GM12878 (cell line): Measurements from ENCODE around the gene PRKG1. TPM values are rescaled to one million over a fixed set of nuclear protein-coding genes. Genes with fewer than 3 reads are reported as not detected.

Source experiments
- ATAC-seq: fragments of 200-7000 bp; cut with Tn5 transposase; 3 replicates; pipeline ENCODE4 v1.9.1; 2020; ENCODE audit warnings: mild to moderate bottlenecking, moderate library complexity
- BruUV-seq: library from RNA; stranded (reverse); fragments of 400-500 nt; replicated peaks from 2 replicates; lab custom pipeline; 2021; lab: Mats Ljungman, UMichigan
- CTCF ChIA-PET: fragments of 300-600 bp; sonication (Branson Sonifier 250); formaldehyde crosslinking; extraction: SDS; loops from one replicate; lab custom pipeline; 2021; ENCODE audit warnings: inconsistent platforms; lab: Yijun Ruan, JAX
- POLR2A ChIA-PET: fragments of 350-600 bp; formaldehyde crosslinking; extraction: SDS; loops from one replicate; lab custom pipeline; 2021; ENCODE audit warnings: inconsistent platforms; lab: Charles Lee
- RAD21 ChIA-PET: fragments of 300-600 bp; sonication (Branson Sonifier 250); formaldehyde crosslinking; loops from one replicate; lab custom pipeline; 2023; ENCODE audit warnings: antibody characterized with exemption; ENCODE audit not compliant: unreplicated experiment; lab: Charles Lee
- SMC1A ChIA-PET: fragments of 300-600 bp; sonication (Branson Sonifier 250); formaldehyde crosslinking; loops from one replicate; lab custom pipeline; 2023; ENCODE audit not compliant: unreplicated experiment, uncharacterized antibody; lab: Charles Lee
- DNase-seq: peaks from one replicate; pipeline ENCODE4 v3.0.0-alpha.2; 2011; ENCODE audit warnings: low read depth, low spot score
- FAIRE-seq: peaks from 3 replicates; lab custom pipeline; 2011; peaks lifted over from hg19 to GRCh38; lab: Jason Lieb, UNC
- H2AFZ ChIP-seq: 2 replicates; pipeline ENCODE4 v1.6.0; 2011; ENCODE audit warnings: low read depth, low read length, control low read depth; ENCODE audit not compliant: control insufficient read depth
- H3K27ac ChIP-seq: 2 replicates; pipeline ENCODE4 v1.5.1; 2011; ENCODE audit warnings: control low read depth; ENCODE audit not compliant: control insufficient read depth, insufficient read depth
- H3K27me3 ChIP-seq, 2 experiments: replicated peaks in 1 of 2; 2 replicates each; pipeline versions ENCODE4 v1.6.0 to v1.6.1; 2011; ENCODE audit warnings: low read length in 1 of 2; ENCODE audit not compliant: control insufficient read depth in 2 of 2, insufficient read depth in 2 of 2
- H3K36me3 ChIP-seq, 2 experiments: 2 replicates each; pipeline ENCODE4 v1.5.1; 2011; ENCODE audit warnings: low read length in 1 of 2; ENCODE audit not compliant: control insufficient read depth in 2 of 2, insufficient read depth in 2 of 2
- H3K4me1 ChIP-seq: 2 replicates; pipeline ENCODE4 v1.6.1; 2011; ENCODE audit warnings: mild to moderate bottlenecking, low read length, moderate library complexity, mixed read lengths; ENCODE audit not compliant: control insufficient read depth, insufficient read depth
- H3K4me2 ChIP-seq: 2 replicates; pipeline ENCODE4 v1.6.0; 2011; ENCODE audit warnings: control low read depth; ENCODE audit not compliant: control insufficient read depth, insufficient read depth
- H3K4me3 ChIP-seq: fragments of 200-600 bp; sonication (generic); 2 replicates; pipeline ENCODE4 v1.5.1; 2016
- H3K79me2 ChIP-seq: 2 replicates; pipeline ENCODE4 v1.6.0; 2011; ENCODE audit warnings: low read length; ENCODE audit not compliant: control insufficient read depth, insufficient read depth
- H3K9ac ChIP-seq: 2 replicates; pipeline ENCODE4 v1.8.0; 2011; ENCODE audit warnings: low read length, control low read depth, mixed read lengths; ENCODE audit not compliant: control insufficient read depth, insufficient read depth
- H3K9me3 ChIP-seq: replicated peaks from 3 replicates; pipeline ENCODE4 v1.5.1; 2011; ENCODE audit warnings: mild to moderate bottlenecking, low read length; ENCODE audit not compliant: control insufficient read depth, insufficient read depth
- H4K20me1 ChIP-seq: 2 replicates; pipeline ENCODE4 v1.6.0; 2011; ENCODE audit not compliant: control insufficient read depth, insufficient read depth
- DPF2 ChIP-seq: fragments of 450-650 bp; IDR thresholded peaks from 2 replicates; pipeline ENCODE4 v1.6.1; 2017; ENCODE audit warnings: mild to moderate bottlenecking
- EED ChIP-seq: sonication (generic); IDR thresholded peaks from 2 replicates; pipeline ENCODE4 v1.6.1; 2016; ENCODE audit warnings: antibody characterized with exemption, low read depth
- FOS ChIP-seq: IDR thresholded peaks from 3 replicates; pipeline ENCODE4 v1.6.1; 2011; ENCODE audit warnings: borderline replicate concordance; ENCODE audit not compliant: insufficient read length; ENCODE audit errors: extremely low read depth
- FOXM1 ChIP-seq: IDR thresholded peaks from 2 replicates; pipeline ENCODE4 v1.6.1; 2012; ENCODE audit warnings: low read depth, mild to moderate bottlenecking, inconsistent platforms, low read length, moderate library complexity
- IKZF1 ChIP-seq: fragments of 450-650 bp; conservative IDR thresholded peaks from 2 replicates; pipeline ENCODE4 v1.6.1; 2017; ENCODE audit warnings: antibody characterized with exemption, mild to moderate bottlenecking
- NBN ChIP-seq: fragments of 450-650 bp; IDR thresholded peaks from 2 replicates; pipeline ENCODE4 v1.6.1; 2016
- NFYA ChIP-seq: IDR thresholded peaks from 2 replicates; pipeline ENCODE4 v1.6.1; 2011; ENCODE audit warnings: low read depth, mild to moderate bottlenecking, low read length, improper control_type of control experiment, borderline replicate concordance
- POLR2A ChIP-seq: IDR thresholded peaks from 2 replicates; pipeline ENCODE4 v1.6.1; 2011; ENCODE audit warnings: low read depth, mild to moderate bottlenecking, low read length
- RAD21 ChIP-seq: IDR thresholded peaks from 2 replicates; pipeline ENCODE4 v1.6.1; 2011; ENCODE audit warnings: mild to moderate bottlenecking, low read depth, low read length, moderate library complexity; ENCODE audit not compliant: insufficient read depth
- RB1 ChIP-seq: fragments of 450-650 bp; formaldehyde crosslinking; IDR thresholded peaks from 2 replicates; pipeline ENCODE4 v1.6.1; 2017; ENCODE audit warnings: mild to moderate bottlenecking, borderline replicate concordance
- SMAD5 ChIP-seq: IDR thresholded peaks from 2 replicates; pipeline ENCODE4 v1.6.1; 2016; ENCODE audit warnings: antibody characterized with exemption, low read depth
- SMC3 ChIP-seq: IDR thresholded peaks from 2 replicates; pipeline ENCODE4 v1.6.1; 2011; ENCODE audit warnings: low read length, improper control_type of control experiment, borderline replicate concordance
- ZNF217 ChIP-seq: fragments of 450-650 bp; IDR thresholded peaks from 2 replicates; pipeline ENCODE4 v1.6.1; 2017; ENCODE audit warnings: antibody characterized with exemption, mild to moderate bottlenecking
- ZZZ3 ChIP-seq: IDR thresholded peaks from 2 replicates; pipeline ENCODE4 v1.6.1; 2011; ENCODE audit warnings: low read depth; ENCODE audit not compliant: control insufficient read depth, insufficient read length
- WGBS: methylation state at CpG from one replicate; pipeline ENCODE4 v1.1.6; 2016; ENCODE audit warnings: low lambda C conversion rate; ENCODE audit not compliant: insufficient replicate concordance, insufficient coverage; ENCODE audit errors: missing lambda C conversion rate; 5-methylcytosine and 5-hydroxymethylcytosine counted together
- in situ Hi-C: fragments of 300-500 bp; cut with MboI; formaldehyde crosslinking; loops from 9 replicates; pipeline ENCODE4 v1.14.3; 2018; ENCODE audit warnings: mixed read lengths
- intact Hi-C: fragments of 100-400 bp; cut with micrococcal nuclease; formaldehyde crosslinking; loops from one replicate; pipeline ENCODE4 v1.14.2; 2022; ENCODE audit not compliant: unreplicated experiment
- polyA plus RNA-seq, 11 experiments: library from polyadenylated mRNA; depleted of rRNA in 4 of 11; unstranded in 6 of 11; stranded (reverse) in 5 of 11; fragments of >200 nt; fragmentation: Nextera tagmentation in 4 of 11; fragmentation: Illumina TruSeq in 1 of 11; extraction: Ambion mirVana in 4 of 11; extraction: Trizol in 1 of 11; gene quantifications; 1 replicate in 1 of 11; 2 replicates in 10 of 11; pipeline versions ENCODE4 v1.2.1 to v1.2.3, GENCODE V29; 2011 to 2016; ENCODE audit warnings: inconsistent platforms in 2 of 11, missing spikeins in 2 of 11, low read depth in 1 of 11
- total RNA-seq, 4 experiments: library from RNA; depleted of rRNA in 3 of 4; stranded (reverse); fragments of >200 nt in 3 of 4; fragmentation: Illumina TruSeq in 1 of 4; extraction: Trizol in 1 of 4; gene quantifications; 2 replicates each; pipeline versions ENCODE4 v1.2.1 to v1.2.3, GENCODE V29; 2013 to 2021
- TF ChIP-seq, protein P1 (sequence below): fragments of 450-650 bp; IDR thresholded peaks from 2 replicates; pipeline ENCODE4 v1.6.1; 2016; ENCODE audit warnings: mild to moderate bottlenecking, moderate library complexity, borderline replicate concordance
- TF ChIP-seq, protein P2 (sequence below): fragments of 450-650 bp; formaldehyde crosslinking; IDR thresholded peaks from 2 replicates; pipeline ENCODE4 v1.5.0; 2022; ENCODE audit warnings: mild to moderate bottlenecking, missing genetic modification characterization
- TF ChIP-seq, protein P3 (sequence below): fragments of 450-650 bp; IDR thresholded peaks from 2 replicates; pipeline ENCODE4 v1.6.1; 2016; ENCODE audit warnings: mild to moderate bottlenecking

PRKG1 gene
- total and polyA plus RNA-seq, 10 of the 15 experiments (the other 5 are each of a cell fraction or from before 2014, with no cell fraction given) = 0.04 to 0.05 TPM; not detected in 8

DNA sequence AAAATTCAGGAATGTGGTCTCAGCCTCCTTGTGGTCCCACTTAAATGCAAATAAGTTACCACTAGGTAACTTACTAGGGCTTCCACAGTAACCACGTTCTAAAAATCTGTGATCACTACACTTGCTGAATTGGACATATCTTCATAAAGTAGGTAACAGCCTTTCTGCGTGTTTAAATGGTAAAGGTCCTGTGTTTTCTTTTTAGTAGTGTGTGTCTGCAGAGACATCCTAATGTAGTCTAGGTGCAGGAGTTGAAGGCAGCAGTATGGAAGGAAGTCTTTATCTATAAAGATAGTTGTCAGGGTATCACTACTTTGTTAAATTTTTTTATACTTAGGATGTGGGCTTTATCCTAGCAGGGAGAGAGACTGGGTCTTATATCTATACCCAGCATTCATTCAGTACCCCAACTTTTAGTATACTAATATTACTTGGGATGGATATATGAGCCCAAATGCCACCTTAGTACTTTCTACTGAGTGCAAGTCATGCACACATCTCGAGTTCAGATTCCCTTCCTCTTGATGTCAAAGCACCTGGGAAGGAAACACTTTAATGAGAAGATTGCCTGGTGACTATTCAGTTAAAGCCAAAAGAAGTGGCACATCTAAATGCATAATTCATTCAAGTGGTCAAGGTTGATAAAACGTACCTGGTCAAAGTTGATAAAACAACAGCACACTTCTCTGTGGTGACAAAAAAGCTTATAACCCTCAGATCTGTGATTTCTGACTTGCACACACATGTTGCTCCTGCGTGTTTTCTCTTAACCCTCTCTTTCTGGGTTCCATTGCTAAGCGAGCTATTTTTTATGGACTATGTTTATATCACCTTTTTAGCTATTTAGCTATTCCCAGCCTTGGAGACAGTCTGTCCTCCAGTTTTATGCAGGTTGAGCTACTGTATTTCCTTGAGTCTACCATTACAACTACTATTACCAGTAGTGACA lies 958.7 kb downstream of the PRKG1 start:
- in situ Hi-C loops = no loop called here
- Histone ChIP-seq H3K27me3 (no peaks in the 10 kb centered on the region), H3K9me3 (no peaks in the 10 kb centered on the region), H3K4me3 (no peak overlapping the region), H2AFZ (no peak overlapping the region), H4K20me1 (no peaks in the 10 kb centered on the region), H3K4me2 (no peak overlapping the region), H3K4me1 (no peaks in the 10 kb centered on the region), H3K27ac (no peak overlapping the region), H3K79me2 (no peaks in the 10 kb centered on the region), H3K9ac (no peak overlapping the region), H3K36me3 (no peaks in the 10 kb centered on the region)
- ChIA-PET RAD21 (no interaction called here), SMC1A (no interaction called here), CTCF (no interaction called here), POLR2A (no interaction called here)
- intact Hi-C loops = no loop called here
- 2% methylated on average over 6 of the region's 6 CpGs for WGBS
- no TSS peak for BruUV-seq
- DNase-seq (no peak), FAIRE-seq (no peak), ATAC-seq (no peak)
- no peak for TF ChIP-seq SMC3
- TF ChIP-seq SMAD5 = no peak
- TF ChIP-seq IKZF1 = no peak
- TF ChIP-seq ZZZ3 = no peak
- TF ChIP-seq, protein P1, sequence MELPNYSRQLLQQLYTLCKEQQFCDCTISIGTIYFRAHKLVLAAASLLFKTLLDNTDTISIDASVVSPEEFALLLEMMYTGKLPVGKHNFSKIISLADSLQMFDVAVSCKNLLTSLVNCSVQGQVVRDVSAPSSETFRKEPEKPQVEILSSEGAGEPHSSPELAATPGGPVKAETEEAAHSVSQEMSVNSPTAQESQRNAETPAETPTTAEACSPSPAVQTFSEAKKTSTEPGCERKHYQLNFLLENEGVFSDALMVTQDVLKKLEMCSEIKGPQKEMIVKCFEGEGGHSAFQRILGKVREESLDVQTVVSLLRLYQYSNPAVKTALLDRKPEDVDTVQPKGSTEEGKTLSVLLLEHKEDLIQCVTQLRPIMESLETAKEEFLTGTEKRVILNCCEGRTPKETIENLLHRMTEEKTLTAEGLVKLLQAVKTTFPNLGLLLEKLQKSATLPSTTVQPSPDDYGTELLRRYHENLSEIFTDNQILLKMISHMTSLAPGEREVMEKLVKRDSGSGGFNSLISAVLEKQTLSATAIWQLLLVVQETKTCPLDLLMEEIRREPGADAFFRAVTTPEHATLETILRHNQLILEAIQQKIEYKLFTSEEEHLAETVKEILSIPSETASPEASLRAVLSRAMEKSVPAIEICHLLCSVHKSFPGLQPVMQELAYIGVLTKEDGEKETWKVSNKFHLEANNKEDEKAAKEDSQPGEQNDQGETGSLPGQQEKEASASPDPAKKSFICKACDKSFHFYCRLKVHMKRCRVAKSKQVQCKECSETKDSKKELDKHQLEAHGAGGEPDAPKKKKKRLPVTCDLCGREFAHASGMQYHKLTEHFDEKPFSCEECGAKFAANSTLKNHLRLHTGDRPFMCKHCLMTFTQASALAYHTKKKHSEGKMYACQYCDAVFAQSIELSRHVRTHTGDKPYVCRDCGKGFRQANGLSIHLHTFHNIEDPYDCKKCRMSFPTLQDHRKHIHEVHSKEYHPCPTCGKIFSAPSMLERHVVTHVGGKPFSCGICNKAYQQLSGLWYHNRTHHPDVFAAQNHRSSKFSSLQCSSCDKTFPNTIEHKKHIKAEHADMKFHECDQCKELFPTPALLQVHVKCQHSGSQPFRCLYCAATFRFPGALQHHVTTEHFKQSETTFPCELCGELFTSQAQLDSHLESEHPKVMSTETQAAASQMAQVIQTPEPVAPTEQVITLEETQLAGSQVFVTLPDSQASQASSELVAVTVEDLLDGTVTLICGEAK = no peak
- TF ChIP-seq FOS = no peak
- TF ChIP-seq POLR2A = no peak
- TF ChIP-seq DPF2 = no peak
- TF ChIP-seq EED = no peak
- TF ChIP-seq RAD21 = no peak
- TF ChIP-seq NFYA = no peak
- TF ChIP-seq, protein P2, sequence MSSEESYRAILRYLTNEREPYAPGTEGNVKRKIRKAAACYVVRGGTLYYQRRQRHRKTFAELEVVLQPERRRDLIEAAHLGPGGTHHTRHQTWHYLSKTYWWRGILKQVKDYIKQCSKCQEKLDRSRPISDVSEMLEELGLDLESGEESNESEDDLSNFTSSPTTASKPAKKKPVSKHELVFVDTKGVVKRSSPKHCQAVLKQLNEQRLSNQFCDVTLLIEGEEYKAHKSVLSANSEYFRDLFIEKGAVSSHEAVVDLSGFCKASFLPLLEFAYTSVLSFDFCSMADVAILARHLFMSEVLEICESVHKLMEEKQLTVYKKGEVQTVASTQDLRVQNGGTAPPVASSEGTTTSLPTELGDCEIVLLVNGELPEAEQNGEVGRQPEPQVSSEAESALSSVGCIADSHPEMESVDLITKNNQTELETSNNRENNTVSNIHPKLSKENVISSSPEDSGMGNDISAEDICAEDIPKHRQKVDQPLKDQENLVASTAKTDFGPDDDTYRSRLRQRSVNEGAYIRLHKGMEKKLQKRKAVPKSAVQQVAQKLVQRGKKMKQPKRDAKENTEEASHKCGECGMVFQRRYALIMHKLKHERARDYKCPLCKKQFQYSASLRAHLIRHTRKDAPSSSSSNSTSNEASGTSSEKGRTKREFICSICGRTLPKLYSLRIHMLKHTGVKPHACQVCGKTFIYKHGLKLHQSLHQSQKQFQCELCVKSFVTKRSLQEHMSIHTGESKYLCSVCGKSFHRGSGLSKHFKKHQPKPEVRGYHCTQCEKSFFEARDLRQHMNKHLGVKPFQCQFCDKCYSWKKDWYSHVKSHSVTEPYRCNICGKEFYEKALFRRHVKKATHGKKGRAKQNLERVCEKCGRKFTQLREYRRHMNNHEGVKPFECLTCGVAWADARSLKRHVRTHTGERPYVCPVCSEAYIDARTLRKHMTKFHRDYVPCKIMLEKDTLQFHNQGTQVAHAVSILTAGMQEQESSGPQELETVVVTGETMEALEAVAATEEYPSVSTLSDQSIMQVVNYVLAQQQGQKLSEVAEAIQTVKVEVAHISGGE (CRISPR knock-in tag) = no peak
- TF ChIP-seq NBN = no peak
- no peak for TF ChIP-seq ZNF217
- TF ChIP-seq FOXM1 = no peak
- TF ChIP-seq, protein P3, sequence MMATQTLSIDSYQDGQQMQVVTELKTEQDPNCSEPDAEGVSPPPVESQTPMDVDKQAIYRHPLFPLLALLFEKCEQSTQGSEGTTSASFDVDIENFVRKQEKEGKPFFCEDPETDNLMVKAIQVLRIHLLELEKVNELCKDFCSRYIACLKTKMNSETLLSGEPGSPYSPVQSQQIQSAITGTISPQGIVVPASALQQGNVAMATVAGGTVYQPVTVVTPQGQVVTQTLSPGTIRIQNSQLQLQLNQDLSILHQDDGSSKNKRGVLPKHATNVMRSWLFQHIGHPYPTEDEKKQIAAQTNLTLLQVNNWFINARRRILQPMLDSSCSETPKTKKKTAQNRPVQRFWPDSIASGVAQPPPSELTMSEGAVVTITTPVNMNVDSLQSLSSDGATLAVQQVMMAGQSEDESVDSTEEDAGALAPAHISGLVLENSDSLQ = no peak
- TF ChIP-seq RB1 = no peak
